Measurements from ENCODE around the gene FHOD1.

Gene FHOD1

GRCh38 chr16:67211674-67212073, 35.6 kb downstream of the FHOD1 start:
- Histone ChIP-seq H3K4me3 (ENCODE audit: low read depth, low read length, poor library complexity, severe bottlenecking) (no peak overlapping the region), H3K4me2 (ENCODE audit: low read length) (no peak overlapping the region), H3K36me3 (ENCODE audit: insufficient read depth, low read length) (no peaks in the 10 kb centered on the region), H3K27ac (ENCODE audit: low read depth, low read length, poor library complexity, severe bottlenecking) (no peak overlapping the region), H4K20me1 (ENCODE audit: insufficient read depth, low read length) (no peaks in the 10 kb centered on the region), H3K9me2 (ENCODE audit: low read depth, low read length) (no peaks in the 10 kb centered on the region), H3K9ac (ENCODE audit: low read length) (no peak overlapping the region), H3K27me3 (ENCODE audit: insufficient read depth, low read length) (no peaks in the 10 kb centered on the region), H3K79me2 (ENCODE audit: insufficient read depth, low read length) (no peaks in the 10 kb centered on the region), H2AFZ (ENCODE audit: low read length) (no peak overlapping the region), H3F3A (ENCODE audit: insufficient read depth, low read length) (no peaks in the 10 kb centered on the region), H3K4me1 (ENCODE audit: insufficient read depth, low read length, severe bottlenecking) (no peaks in the 10 kb centered on the region), H3K9me3 (ENCODE audit: low read length) (no peaks in the 10 kb centered on the region)
- TF ChIP-seq EZH2 (IDR thresholded peaks at IDR 0.05; ENCODE audit: borderline replicate concordance, low read length): no peak
- TF ChIP-seq CTCF (IDR thresholded peaks at IDR 0.05; ENCODE audit: low read length): no peak

GRCh38 chr16:67210069-67210937, 37.0 kb downstream of the FHOD1 start:
- Histone ChIP-seq H3F3A (ENCODE audit: insufficient read depth, low read length) (no peaks in the 10 kb centered on the region), H3K9me3 (ENCODE audit: low read length) (no peaks in the 10 kb centered on the region), H4K20me1 (ENCODE audit: insufficient read depth, low read length) (no peaks in the 10 kb centered on the region), H3K27me3 (ENCODE audit: insufficient read depth, low read length) (no peaks in the 10 kb centered on the region), H3K9me2 (ENCODE audit: low read depth, low read length) (no peaks in the 10 kb centered on the region), H3K79me2 (ENCODE audit: insufficient read depth, low read length) (no peaks in the 10 kb centered on the region), H2AFZ (ENCODE audit: low read length) (no peak overlapping the region), H3K4me1 (ENCODE audit: insufficient read depth, low read length, severe bottlenecking) (no peaks in the 10 kb centered on the region), H3K4me2 (ENCODE audit: low read length) (no peak overlapping the region), H3K4me3 (ENCODE audit: low read depth, low read length, poor library complexity, severe bottlenecking) (no peak overlapping the region), H3K36me3 (ENCODE audit: insufficient read depth, low read length) (no peaks in the 10 kb centered on the region), H3K27ac (ENCODE audit: low read depth, low read length, poor library complexity, severe bottlenecking) (no peak overlapping the region), H3K9ac (ENCODE audit: low read length) (no peak overlapping the region)
- TF ChIP-seq EZH2 (IDR thresholded peaks at IDR 0.05; ENCODE audit: borderline replicate concordance, low read length) (no peak), CTCF (IDR thresholded peaks at IDR 0.05; ENCODE audit: low read length) (no peak)

- no peak overlapping the region for H2AFZ ChIP-seq (ENCODE audit: low read length)
- H3K36me3 ChIP-seq (ENCODE audit: insufficient read depth, low read length): no peaks in the 10 kb centered on the region
- H4K20me1 ChIP-seq (ENCODE audit: insufficient read depth, low read length): no peaks in the 10 kb centered on the region
- H3K4me3 ChIP-seq (ENCODE audit: low read depth, low read length, poor library complexity, severe bottlenecking): no peak overlapping the region
- H3K9me3 ChIP-seq (ENCODE audit: low read length): no peaks in the 10 kb centered on the region
- H3K27me3 ChIP-seq (ENCODE audit: insufficient read depth, low read length): no peaks in the 10 kb centered on the region
- H3K9ac ChIP-seq (ENCODE audit: low read length): no peak overlapping the region
- no peaks in the 10 kb centered on the region for H3K4me1 ChIP-seq (ENCODE audit: insufficient read depth, low read length, severe bottlenecking)
- no peak overlapping the region for H3K27ac ChIP-seq (ENCODE audit: low read depth, low read length, poor library complexity, severe bottlenecking)
- no peaks in the 10 kb centered on the region for H3K9me2 ChIP-seq (ENCODE audit: low read depth, low read length)
- H3K79me2 ChIP-seq (ENCODE audit: insufficient read depth, low read length): no peaks in the 10 kb centered on the region
- TF ChIP-seq EZH2 (IDR thresholded peaks at IDR 0.05; ENCODE audit: borderline replicate concordance, low read length) (no peak), CTCF (IDR thresholded peaks at IDR 0.05; ENCODE audit: low read length) (no peak)
- H3F3A ChIP-seq (ENCODE audit: insufficient read depth, low read length): no peaks in the 10 kb centered on the region
- no peak overlapping the region for H3K4me2 ChIP-seq (ENCODE audit: low read length)
These were observed 37.7 kb downstream of the FHOD1 start for GRCh38 chr16:67209565-67209964.
